ENCODE results near the gene ANKIB1.
"Not testable (repeated sequence)": the region's sequence is repeated elsewhere in the genome, so short reads cannot be mapped to it uniquely, and the experiment has no call there.

The ANKIB1 gene

DNA sequence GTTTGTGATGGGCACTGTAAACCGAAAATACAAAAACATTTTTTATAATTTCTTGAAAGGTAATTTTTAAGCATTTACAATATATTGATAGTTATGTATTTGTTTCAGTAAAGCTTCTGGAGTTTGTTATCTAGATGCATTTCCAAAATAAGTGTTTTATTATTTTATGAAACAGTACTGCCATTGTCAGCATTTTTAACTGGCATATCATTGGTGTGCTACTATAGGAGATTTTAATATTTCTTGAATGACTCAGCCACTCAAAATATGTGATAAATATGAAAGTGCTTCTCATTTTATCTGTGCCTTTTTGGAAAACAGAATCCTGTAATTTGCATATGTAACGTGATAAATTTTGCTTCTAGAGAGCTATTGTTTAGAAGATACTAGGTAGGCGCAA lies 97.9 kb downstream of the ANKIB1 start:
- Histone ChIP-seq H3K27me3 (ENCODE audit: insufficient read depth, insufficient read length) (no peaks in the 10 kb centered on the region), H3K36me3 (ENCODE audit: insufficient read depth, insufficient read length, low read length) (peaks cover 17% of the 10 kb centered on the region), H3K4me1 (ENCODE audit: insufficient read depth, insufficient read length) (no peaks in the 10 kb centered on the region), H3K9me3 (ENCODE audit: insufficient read depth, low read length) (no peaks in the 10 kb centered on the region), H3K4me3 (ENCODE audit: insufficient read length, low read depth) (no peak overlapping the region), H3K9ac (ENCODE audit: insufficient read length, low read depth) (no peak overlapping the region)
- TF ChIP-seq SUZ12 (IDR thresholded peaks at IDR 0.05; ENCODE audit: extremely low read depth, insufficient read depth, insufficient read length) (no peak), ZNF274 (IDR thresholded peaks at IDR 0.05; ENCODE audit: low read depth, low read length) (no peak), YY1 (IDR thresholded peaks at IDR 0.05; ENCODE audit: insufficient read depth, insufficient read length) (no peak)
- no peak for DNase-seq (ENCODE audit: low read depth, low spot score)

DNA sequence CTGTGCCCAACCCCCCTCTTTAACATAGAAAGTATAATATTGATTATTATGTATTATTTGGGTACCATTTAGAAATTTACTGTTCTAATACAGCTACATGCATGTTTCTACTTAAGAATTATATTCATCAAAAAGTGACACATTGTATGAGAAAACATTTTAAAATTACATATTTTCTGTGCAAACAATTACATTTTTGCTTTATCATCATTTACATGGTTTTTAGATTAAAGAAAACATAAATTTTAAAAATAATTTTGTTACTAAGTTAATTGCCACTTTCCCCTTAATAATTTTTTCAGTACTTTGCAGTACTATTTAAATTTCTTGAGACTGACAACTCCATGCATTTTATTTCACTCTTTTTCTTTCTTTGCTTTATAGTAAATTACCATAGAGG lies 106.2 kb downstream of the ANKIB1 start:
- Histone ChIP-seq H3K9ac (ENCODE audit: insufficient read length, low read depth) (no peak overlapping the region), H3K4me3 (ENCODE audit: insufficient read length, low read depth) (no peak overlapping the region), H3K4me1 (ENCODE audit: insufficient read depth, insufficient read length) (no peaks in the 10 kb centered on the region), H3K36me3 (ENCODE audit: insufficient read depth, insufficient read length, low read length) (peaks cover 31% of the 10 kb centered on the region), H3K9me3 (ENCODE audit: insufficient read depth, low read length) (no peaks in the 10 kb centered on the region), H3K27me3 (ENCODE audit: insufficient read depth, insufficient read length) (no peaks in the 10 kb centered on the region)
- TF ChIP-seq YY1 (IDR thresholded peaks at IDR 0.05; ENCODE audit: insufficient read depth, insufficient read length) = no peak
- DNase-seq (ENCODE audit: low read depth, low spot score) = no peak

DNA sequence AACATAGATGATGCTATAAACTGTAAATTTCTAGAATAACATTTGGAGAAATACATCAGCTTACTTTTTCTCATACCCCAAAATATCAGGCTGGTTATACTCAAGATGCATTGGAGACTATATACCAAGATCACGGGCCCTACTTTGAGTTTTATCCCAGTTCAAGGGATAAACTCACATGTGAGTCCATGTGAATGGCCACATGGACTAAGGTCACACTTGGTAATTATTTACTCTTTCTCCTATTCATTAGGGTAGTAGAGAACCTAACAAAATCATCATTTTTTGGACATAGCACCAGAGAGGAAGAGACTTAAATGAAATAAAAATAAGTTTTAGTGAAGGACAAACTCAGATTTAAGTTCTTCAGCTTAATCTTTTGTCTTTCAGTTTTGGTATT lies 108.4 kb downstream of the ANKIB1 start:
- Histone ChIP-seq H3K36me3 (ENCODE audit: insufficient read depth, insufficient read length, low read length) (peaks cover 28% of the 10 kb centered on the region), H3K9me3 (ENCODE audit: insufficient read depth, low read length) (no peaks in the 10 kb centered on the region), H3K9ac (ENCODE audit: insufficient read length, low read depth) (no peak overlapping the region), H3K4me1 (ENCODE audit: insufficient read depth, insufficient read length) (no peaks in the 10 kb centered on the region), H3K4me3 (ENCODE audit: insufficient read length, low read depth) (no peak overlapping the region), H3K27me3 (ENCODE audit: insufficient read depth, insufficient read length) (no peaks in the 10 kb centered on the region)
- no peak for DNase-seq (ENCODE audit: low read depth, low spot score)
- TF ChIP-seq YY1 (IDR thresholded peaks at IDR 0.05; ENCODE audit: insufficient read depth, insufficient read length) = no peak
- no peak for TF ChIP-seq ZNF274 (IDR thresholded peaks at IDR 0.05; ENCODE audit: low read depth, low read length)
- no peak for TF ChIP-seq SUZ12 (IDR thresholded peaks at IDR 0.05; ENCODE audit: extremely low read depth, insufficient read depth, insufficient read length)

DNA sequence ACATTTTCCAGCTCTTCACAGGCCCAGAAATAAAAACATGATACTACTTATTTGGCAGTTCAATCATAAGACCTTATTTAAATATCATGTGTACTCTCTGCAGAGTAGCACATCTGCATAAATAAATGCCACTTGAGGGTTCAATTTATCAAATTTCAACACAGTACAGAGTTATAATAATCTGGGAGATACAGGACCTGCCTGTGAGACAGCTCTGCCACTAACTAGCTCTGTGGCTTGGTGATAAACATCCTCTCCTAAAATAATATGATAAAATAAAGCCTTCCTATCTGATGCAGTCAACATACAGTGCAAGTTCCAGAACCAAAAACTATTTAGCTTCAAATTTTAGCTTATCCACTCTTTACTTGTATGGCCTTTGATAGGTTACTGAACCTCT lies 110.6 kb downstream of the ANKIB1 start:
- DNase-seq (ENCODE audit: low read depth, low spot score) = no peak
- Histone ChIP-seq H3K9ac (ENCODE audit: insufficient read length, low read depth) (no peak overlapping the region), H3K4me3 (ENCODE audit: insufficient read length, low read depth) (no peak overlapping the region), H3K27me3 (ENCODE audit: insufficient read depth, insufficient read length) (no peaks in the 10 kb centered on the region), H3K9me3 (ENCODE audit: insufficient read depth, low read length) (no peaks in the 10 kb centered on the region), H3K4me1 (ENCODE audit: insufficient read depth, insufficient read length) (no peaks in the 10 kb centered on the region), H3K36me3 (ENCODE audit: insufficient read depth, insufficient read length, low read length) (peaks cover 25% of the 10 kb centered on the region)
- no peak for TF ChIP-seq ZNF274 (IDR thresholded peaks at IDR 0.05; ENCODE audit: low read depth, low read length)
- no peak for TF ChIP-seq SUZ12 (IDR thresholded peaks at IDR 0.05; ENCODE audit: extremely low read depth, insufficient read depth, insufficient read length)
- TF ChIP-seq YY1 (IDR thresholded peaks at IDR 0.05; ENCODE audit: insufficient read depth, insufficient read length) = no peak

DNA sequence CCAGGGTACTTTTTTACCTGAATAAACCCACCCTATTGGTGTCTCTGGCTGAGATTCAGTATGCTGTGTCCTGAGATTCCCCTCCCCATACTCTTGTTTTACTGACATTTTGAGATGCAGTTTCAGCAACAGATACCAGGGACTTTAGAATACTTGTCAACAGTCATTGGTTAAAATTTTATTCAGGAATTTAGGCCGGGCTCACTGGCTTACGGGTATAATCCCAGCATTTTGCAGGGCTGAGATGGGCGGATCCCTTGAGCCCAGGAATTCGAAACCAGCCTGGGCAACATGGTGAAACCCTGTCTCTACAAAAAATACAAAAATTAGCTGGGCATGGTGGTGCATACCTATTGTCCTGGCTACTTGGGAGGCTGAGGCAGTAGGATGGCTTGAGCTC lies 111.5 kb downstream of the ANKIB1 start:
- no peak for TF ChIP-seq YY1 (IDR thresholded peaks at IDR 0.05; ENCODE audit: insufficient read depth, insufficient read length)
- TF ChIP-seq SUZ12 (IDR thresholded peaks at IDR 0.05; ENCODE audit: extremely low read depth, insufficient read depth, insufficient read length) = no peak
- TF ChIP-seq ZNF274 (IDR thresholded peaks at IDR 0.05; ENCODE audit: low read depth, low read length) = no peak
- DNase-seq (ENCODE audit: low read depth, low spot score) = no peak
- H3K36me3 ChIP-seq (ENCODE audit: insufficient read depth, insufficient read length, low read length) = peaks cover 24% of the 10 kb centered on the region
- H3K4me1 ChIP-seq (ENCODE audit: insufficient read depth, insufficient read length) = no peaks in the 10 kb centered on the region
- no peaks in the 10 kb centered on the region for H3K9me3 ChIP-seq (ENCODE audit: insufficient read depth, low read length)
- H3K27me3 ChIP-seq (ENCODE audit: insufficient read depth, insufficient read length) = no peaks in the 10 kb centered on the region
- no peak overlapping the region for H3K9ac ChIP-seq (ENCODE audit: insufficient read length, low read depth)
- H3K4me3 ChIP-seq (ENCODE audit: insufficient read length, low read depth) = no peak overlapping the region

DNA sequence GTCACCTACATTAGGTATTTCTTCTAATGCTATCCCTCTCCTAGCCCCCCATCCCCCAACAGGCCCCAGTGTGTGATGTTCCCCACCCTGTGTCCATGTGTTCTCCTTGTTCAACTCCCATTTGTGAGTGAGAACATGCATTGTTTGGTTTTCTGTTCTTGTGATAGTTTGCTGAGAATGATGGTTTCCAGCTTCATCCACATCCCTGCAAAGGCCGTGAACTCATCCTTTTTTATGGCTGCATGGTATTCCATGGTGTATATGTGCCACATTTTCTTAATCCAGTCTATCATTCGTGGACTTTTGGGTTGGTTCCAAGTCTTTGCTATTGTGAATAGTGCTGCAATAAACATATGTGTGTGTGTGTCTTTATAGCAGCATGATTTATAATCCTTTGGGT lies 113.4 kb downstream of the ANKIB1 start:
- not testable (repeated sequence) for H3K27me3 ChIP-seq (ENCODE audit: insufficient read depth, insufficient read length); H3K4me3 ChIP-seq (ENCODE audit: insufficient read length, low read depth); H3K9me3 ChIP-seq (ENCODE audit: insufficient read depth, low read length); H3K4me1 ChIP-seq (ENCODE audit: insufficient read depth, insufficient read length); H3K9ac ChIP-seq (ENCODE audit: insufficient read length, low read depth); DNase-seq (ENCODE audit: low read depth, low spot score)
- peaks cover 15% of the 10 kb centered on the region for H3K36me3 ChIP-seq (ENCODE audit: insufficient read depth, insufficient read length, low read length)

DNA sequence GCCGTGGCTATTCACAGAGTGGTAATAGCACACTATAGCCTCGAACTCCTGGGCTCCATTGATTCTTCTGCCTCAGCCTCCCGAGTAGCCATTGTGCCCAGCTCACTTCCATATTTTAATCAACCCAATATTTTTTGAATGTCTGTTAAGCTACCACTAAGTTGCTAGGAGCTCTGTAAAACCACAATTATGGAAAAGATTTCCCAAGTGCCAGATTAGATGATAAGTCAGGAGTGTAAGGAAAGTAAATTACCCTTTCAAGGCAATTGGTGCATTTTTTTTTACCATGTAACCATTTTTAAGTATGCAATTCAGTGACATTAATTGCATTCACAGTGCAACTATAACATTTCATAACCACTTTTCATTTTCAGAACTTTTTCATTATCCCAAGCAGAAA lies 114.0 kb downstream of the ANKIB1 start:
- TF ChIP-seq ZNF274 (IDR thresholded peaks at IDR 0.05; ENCODE audit: low read depth, low read length) (no peak), YY1 (IDR thresholded peaks at IDR 0.05; ENCODE audit: insufficient read depth, insufficient read length) (no peak), SUZ12 (IDR thresholded peaks at IDR 0.05; ENCODE audit: extremely low read depth, insufficient read depth, insufficient read length) (no peak)
- no peaks in the 10 kb centered on the region for H3K4me1 ChIP-seq (ENCODE audit: insufficient read depth, insufficient read length)
- DNase-seq (ENCODE audit: low read depth, low spot score) = no peak
- H3K36me3 ChIP-seq (ENCODE audit: insufficient read depth, insufficient read length, low read length) = peaks cover 10% of the 10 kb centered on the region
- H3K4me3 ChIP-seq (ENCODE audit: insufficient read length, low read depth) = no peak overlapping the region
- no peaks in the 10 kb centered on the region for H3K27me3 ChIP-seq (ENCODE audit: insufficient read depth, insufficient read length)
- no peak overlapping the region for H3K9ac ChIP-seq (ENCODE audit: insufficient read length, low read depth)
- H3K9me3 ChIP-seq (ENCODE audit: insufficient read depth, low read length) = no peaks in the 10 kb centered on the region

DNA sequence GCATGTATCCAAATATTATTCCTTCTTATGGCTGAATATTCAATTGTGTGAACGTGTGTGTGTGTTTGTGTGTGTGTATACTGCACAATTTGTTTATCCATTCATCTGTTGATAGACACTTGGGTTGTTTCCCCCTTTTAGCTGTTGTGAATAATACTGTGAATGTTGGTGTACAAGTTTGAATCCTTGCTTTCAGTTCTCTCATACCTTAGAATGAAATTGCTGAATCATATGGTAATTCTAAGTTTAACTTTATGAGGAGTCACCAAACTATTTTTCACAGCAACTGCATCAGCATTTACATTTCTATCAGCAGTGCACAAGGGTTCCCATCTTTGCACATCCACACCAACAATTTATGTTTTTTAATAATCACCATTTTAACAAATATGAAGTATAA lies 114.6 kb downstream of the ANKIB1 start:
- Histone ChIP-seq H3K27me3 (ENCODE audit: insufficient read depth, insufficient read length) (no peaks in the 10 kb centered on the region), H3K9ac (ENCODE audit: insufficient read length, low read depth) (no peak overlapping the region), H3K36me3 (ENCODE audit: insufficient read depth, insufficient read length, low read length) (peaks cover 8% of the 10 kb centered on the region), H3K4me1 (ENCODE audit: insufficient read depth, insufficient read length) (no peaks in the 10 kb centered on the region), H3K9me3 (ENCODE audit: insufficient read depth, low read length) (no peaks in the 10 kb centered on the region), H3K4me3 (ENCODE audit: insufficient read length, low read depth) (no peak overlapping the region)
- no peak for DNase-seq (ENCODE audit: low read depth, low spot score)
- TF ChIP-seq YY1 (IDR thresholded peaks at IDR 0.05; ENCODE audit: insufficient read depth, insufficient read length) = no peak
- no peak for TF ChIP-seq SUZ12 (IDR thresholded peaks at IDR 0.05; ENCODE audit: extremely low read depth, insufficient read depth, insufficient read length)
- no peak for TF ChIP-seq ZNF274 (IDR thresholded peaks at IDR 0.05; ENCODE audit: low read depth, low read length)

Data from NT2/D1 (cell line).